ENCODE measurements around the gene PSMG3. TPM values are rescaled to one million over a fixed set of nuclear protein-coding genes. Genes with fewer than 3 reads are reported as not detected.

The PSMG3 gene
- 71.4 to 107 TPM (median 97.9 TPM) in 5 replicates for total RNA-seq (2022; extraction: Qiagen RNA extraction)

DNA sequence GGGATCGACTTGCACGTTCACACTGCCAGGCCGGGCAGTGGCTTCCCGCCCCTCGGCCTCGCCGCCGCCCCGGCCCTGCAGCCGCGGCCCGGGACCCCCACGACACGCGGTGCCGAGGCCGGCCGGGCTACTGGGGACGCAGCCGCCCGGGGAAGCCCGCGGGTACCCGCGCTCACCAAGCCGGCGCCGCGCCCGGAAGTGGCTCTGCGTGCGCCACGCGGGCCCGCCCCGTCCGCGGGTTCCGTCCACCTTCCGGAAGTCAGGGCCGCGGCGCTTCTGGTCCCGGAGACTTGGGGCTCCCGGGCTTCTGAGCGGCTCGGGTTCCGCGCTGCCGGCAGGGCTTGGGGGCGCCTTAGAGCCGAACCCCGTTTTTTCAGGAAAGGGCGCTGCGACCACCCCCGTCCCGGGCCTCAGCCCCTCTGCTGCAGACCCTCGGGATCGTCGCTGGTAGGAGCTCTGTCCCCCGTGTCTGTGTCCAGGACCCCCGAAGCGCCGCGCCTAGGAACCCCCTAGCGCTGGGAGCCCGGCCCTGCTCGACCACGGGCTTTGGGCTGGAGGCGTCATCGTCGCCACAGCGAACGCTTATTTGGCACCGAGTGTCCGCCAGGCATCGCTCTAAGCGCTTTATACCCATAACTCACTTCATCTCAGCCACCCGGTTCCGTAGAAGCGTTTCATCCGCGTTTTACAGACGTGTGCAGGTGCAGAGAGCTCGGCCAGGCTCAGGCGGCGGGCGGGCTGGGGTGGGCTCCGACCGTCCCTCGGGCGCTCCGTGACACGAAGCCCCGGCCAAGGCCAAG, at the start of gene PSMG3:
Gene PSMG3 (minus strand): TSS at position 200 of the 800 bp plus-strand sequence. CDS start 693 bp downstream, outside the sequence.

DNA sequence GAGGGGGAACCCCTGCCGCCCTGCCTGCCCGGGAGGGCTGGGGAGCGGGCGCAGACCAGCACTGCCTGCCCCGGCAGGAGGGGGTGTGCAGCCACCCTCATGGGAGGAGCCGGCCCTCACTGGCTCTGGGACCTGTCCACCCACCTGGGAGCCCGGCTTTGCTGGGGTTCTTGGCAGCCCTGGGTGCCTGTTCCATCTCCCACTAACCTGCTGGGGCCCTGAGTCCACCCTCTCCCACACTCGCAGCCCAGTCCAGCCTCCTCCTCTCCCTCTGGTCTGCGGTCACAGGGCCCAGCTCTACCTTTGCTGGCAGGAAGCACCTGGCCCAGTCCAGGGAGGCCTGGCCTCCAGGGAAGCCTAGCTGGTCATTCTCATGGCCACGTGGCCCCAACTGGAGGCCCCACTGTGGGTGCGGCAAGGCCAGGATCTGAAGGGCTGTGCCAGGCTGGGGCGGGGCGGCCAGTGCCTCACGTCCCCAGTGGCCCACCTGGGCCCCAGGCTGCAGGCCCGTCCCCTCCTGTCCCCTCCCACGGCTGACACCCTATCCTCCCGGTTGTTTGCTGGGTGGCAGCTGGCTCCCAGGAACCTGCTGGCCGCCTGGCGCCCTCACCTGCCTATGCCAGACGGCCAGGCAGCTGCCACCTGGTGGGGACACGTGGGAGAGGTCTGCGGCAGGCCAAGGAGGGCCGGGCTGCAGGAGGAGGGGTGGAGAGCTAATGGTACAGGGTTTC, 13.9 kb downstream of the PSMG3 start, which contains the start of gene TMEM184A:
Gene TMEM184A (minus strand): TSS at position 393 of the 731 bp plus-strand sequence. CDS start 721 bp downstream, outside the sequence.

Other genes starting within 250 kb of the PSMG3 start
- 14.8 to 30.8 TPM (median 24.2 TPM) in 5 replicates for gene MICALL2, start 110.6 kb downstream of the PSMG3 start, total RNA-seq (2022; extraction: Qiagen RNA extraction)
- 44.5 to 62.2 TPM (median 55.8 TPM) in 5 replicates for gene INTS1, start 65.6 kb downstream of the PSMG3 start, total RNA-seq (2022; extraction: Qiagen RNA extraction)
- gene MAFK, start 39.3 kb downstream of the PSMG3 start, total RNA-seq (2022; extraction: Qiagen RNA extraction) = 34.4 to 73.6 TPM (median 64.6 TPM) in 5 replicates
- gene TMEM184A, start 13.8 kb downstream of the PSMG3 start, total RNA-seq (2022; extraction: Qiagen RNA extraction) = 6.0 to 11.2 TPM (median 10.3 TPM) in 5 replicates
- 0.23 to 0.49 TPM (median 0.30 TPM) in 5 replicates for gene ELFN1, start 100.2 kb upstream of the PSMG3 start, total RNA-seq (2022; extraction: Qiagen RNA extraction)

Measured in A549 treated with Mapracorat at 1 μM for 4 hours (cell line).